Fibroblast of villous mesenchyme (primary cell): ENCODE measurements around the gene INVS. TPM values are rescaled to one million over a fixed set of nuclear protein-coding genes. Genes with fewer than 3 reads are reported as not detected.

Experiments
- DNase-seq: peaks from one replicate; pipeline ENCODE4 v3.0.0-alpha.2; 2010; ENCODE audit warnings: low read depth
- H3K4me3 ChIP-seq: 2 replicates; pipeline ENCODE4 v1.5.1; 2011; ENCODE audit warnings: low read depth, mild to moderate bottlenecking, low read length
- CTCF ChIP-seq: IDR thresholded peaks from 2 replicates; pipeline ENCODE4 v1.5.1; 2012; ENCODE audit warnings: low read depth, mild to moderate bottlenecking, low read length; ENCODE audit not compliant: insufficient read depth
- total RNA-seq: library from RNA; depleted of rRNA; stranded (reverse); fragments of >200 nt; gene quantifications from 2 replicates; pipeline ENCODE4 v1.2.3, GENCODE V29; 2012

Gene INVS
- total RNA-seq, 1 donor, result 37.1 TPM

- TF ChIP-seq CTCF, result no peak
- DNase-seq, result no peak
These were observed 185.2 kb downstream of the INVS start for GRCh38 chr9:100284247-100284646.

DNA sequence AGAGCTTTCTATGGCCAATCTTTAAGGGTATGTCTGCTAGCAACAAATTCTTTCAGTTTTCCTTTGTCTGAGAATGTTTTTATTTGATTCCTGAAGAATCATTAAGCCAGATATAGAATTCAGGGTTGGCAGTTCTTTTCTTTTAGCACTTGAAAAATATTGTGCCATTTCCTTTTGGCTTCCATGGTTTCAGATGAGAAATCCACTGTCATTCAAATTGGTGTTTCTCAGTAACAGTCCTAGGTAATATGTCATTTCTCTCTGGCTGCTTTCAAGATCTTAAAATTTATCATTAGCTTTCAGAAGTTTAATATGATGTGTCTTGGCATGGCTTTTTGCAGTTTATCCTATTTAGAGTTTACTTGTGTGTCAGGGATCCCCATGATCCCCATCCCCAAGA, 186.0 kb downstream of the INVS start:
- TF ChIP-seq CTCF, result no peak
- no peak overlapping the region for H3K4me3 ChIP-seq
- DNase-seq, result no peak

More at GRCh38 chr9:100284247-100284646, 185.2 kb downstream of the INVS start:
- no peak overlapping the region for H3K4me3 ChIP-seq

DNA sequence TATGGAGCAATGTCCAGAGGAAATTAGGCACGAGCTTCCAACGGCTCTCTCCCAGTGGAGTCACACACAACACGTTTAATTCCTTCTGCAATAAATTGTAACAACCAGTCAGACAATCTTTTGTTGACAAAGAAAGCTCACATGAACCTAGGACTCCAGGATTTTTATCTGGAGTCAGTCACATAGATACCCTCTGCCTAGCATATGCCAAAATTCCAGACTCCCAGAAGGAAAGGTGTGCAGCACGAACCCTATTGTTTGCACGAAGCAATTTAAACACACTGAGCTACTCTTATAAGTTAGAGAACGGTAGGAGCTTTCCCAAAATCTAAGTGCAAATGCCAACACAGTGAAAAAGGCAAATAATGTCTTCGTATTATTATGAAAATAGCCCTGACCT, 186.6 kb downstream of the INVS start:
- DNase-seq, result no peak
- TF ChIP-seq CTCF, result no peak
- no peak overlapping the region for H3K4me3 ChIP-seq

DNA sequence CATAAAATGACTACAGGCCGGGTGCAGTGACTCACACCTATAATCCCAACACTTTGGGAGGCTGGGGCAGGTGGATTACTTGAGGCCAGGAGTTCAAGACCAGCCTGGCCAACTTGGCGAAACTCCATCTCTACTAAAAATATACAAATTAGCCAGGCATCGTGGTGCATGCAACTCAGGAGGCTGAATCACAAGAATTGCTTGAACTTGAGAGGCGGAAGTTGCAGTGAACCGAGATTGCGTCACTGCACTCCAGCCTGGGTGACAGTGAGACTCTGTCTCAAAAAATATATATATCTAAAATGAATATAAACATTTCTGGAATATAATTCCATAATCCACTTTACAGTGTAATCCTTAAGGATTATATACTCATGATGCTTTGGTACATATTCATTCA, 187.2 kb downstream of the INVS start:
- DNase-seq, result no peak
- H3K4me3 ChIP-seq, result no peak overlapping the region
- no peak for TF ChIP-seq CTCF

DNA sequence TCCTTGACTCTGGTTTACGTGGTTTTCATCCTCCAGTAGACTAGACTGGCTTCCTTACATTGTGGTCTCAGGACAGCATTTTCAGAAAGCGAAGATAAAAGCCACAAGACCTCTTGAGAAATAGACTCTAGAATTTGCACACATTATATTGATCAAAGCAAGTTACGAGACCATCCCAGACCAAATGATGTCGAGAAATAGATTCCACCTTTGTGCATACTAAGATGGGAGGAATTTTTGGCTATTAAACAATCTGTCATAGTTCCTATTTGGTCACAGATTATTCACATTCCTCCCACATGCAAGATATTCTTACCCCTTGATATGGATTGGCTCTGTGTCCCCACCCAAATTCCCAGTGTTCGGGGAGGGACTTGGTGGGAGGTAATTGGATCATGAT, 188.1 kb downstream of the INVS start:
- no peak overlapping the region for H3K4me3 ChIP-seq
- TF ChIP-seq CTCF, result no peak
- DNase-seq, result no peak

DNA sequence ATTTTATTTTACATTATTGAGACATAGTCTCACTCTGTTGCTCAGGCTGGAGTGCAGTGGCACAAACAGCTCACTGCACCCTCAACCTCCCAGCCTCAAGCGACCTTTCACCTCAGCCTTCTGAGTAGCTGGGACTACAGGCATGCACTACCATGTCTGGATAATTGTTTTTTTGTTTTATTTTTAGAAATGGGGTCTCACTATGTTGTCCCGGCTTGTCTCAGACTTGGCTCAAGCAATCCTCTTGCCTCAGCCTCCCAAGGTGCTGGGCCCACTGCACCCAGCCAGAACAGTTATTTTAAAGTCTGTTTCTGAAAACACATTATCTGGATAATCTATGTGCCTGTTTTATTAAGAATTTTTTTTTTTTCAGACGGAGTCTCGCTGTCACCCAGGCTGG, 191.7 kb downstream of the INVS start:
- no peak for TF ChIP-seq CTCF
- DNase-seq, result no peak
- no peak overlapping the region for H3K4me3 ChIP-seq

DNA sequence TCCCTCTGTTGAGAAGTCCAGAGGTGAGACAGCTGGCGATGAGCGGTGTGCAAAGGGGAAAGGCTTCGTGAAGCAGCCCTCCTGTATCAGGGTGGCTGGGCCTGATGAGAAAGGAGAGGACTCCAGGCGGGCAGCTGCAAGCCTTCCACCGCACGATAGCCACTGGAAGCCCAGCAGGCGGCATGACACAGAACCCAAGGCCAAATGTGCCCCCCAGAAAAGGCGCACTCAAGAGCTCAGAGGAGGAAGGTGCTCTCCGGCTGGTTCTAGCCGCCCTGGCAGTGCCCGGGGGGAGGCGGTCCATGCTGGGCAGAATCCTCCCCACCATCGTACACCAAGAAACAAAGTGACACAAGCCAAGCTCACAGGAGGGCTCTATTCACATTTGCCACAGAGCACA, 193.4 kb downstream of the INVS start:
- no peak overlapping the region for H3K4me3 ChIP-seq
- no peak for TF ChIP-seq CTCF

More for the DNA sequence above, 193.4 kb downstream of the INVS start:
- no peak for DNase-seq
